ENCODE results near the gene RELN. TPM values are rescaled to one million over a fixed set of nuclear protein-coding genes. Genes with fewer than 3 reads are reported as not detected.

RELN gene
- total and polyA plus RNA-seq, 9 of the 15 experiments (the other 6 are each of a cell fraction or from before 2014, with no cell fraction given), result 12.9 to 43.2 (median 18.1) TPM

DNA sequence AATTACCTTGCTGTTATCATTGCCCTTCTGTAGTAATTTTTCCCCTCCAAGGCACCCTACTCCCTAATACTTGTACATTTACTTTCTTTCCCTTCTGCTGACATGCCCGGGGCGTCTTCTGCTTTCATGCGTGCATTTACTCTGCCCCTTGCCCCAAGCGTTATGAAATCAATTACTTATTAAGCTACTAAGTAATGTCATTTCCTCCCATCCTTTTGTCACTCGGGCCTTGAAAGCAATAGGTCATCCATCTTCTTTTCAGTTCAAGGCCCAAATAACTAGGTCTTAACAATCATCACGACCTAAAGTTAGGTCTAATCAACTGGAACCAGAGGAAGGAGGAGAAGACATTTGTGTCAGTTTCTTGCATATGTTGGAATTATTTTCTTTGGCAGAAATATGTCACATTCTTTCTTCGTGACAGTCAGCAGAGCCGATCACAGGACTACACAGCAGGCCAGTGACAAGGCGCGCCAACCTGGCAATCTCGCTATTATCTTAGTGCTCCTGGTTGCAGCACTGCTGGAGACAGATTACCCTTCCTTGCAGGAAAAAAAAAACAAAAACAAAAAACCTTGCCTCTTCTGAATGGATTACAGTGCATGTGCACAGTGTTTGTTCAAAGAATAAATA, 179.2 kb downstream of the RELN start (continued):
- TF ChIP-seq, protein P1, sequence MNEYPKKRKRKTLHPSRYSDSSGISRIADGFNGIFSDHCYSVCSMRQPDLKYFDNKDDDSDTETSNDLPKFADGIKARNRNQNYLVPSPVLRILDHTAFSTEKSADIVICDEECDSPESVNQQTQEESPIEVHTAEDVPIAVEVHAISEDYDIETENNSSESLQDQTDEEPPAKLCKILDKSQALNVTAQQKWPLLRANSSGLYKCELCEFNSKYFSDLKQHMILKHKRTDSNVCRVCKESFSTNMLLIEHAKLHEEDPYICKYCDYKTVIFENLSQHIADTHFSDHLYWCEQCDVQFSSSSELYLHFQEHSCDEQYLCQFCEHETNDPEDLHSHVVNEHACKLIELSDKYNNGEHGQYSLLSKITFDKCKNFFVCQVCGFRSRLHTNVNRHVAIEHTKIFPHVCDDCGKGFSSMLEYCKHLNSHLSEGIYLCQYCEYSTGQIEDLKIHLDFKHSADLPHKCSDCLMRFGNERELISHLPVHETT (CRISPR knock-in tag; conservative IDR thresholded peaks at IDR 0.05 in 1 of 2, IDR thresholded peaks at IDR 0.05 in 1 of 2), result no peak; a peak in 1 of 4 replicates
- no peak for TF ChIP-seq STAG1 (CRISPR knock-in tag; IDR thresholded peaks at IDR 0.05; ENCODE audit: borderline replicate concordance)
- peak; percentile 92 for TF ChIP-seq SMARCE1 (IDR thresholded peaks at IDR 0.05)
- TF ChIP-seq TAF1 (IDR thresholded peaks at IDR 0.05; ENCODE audit: control insufficient read depth, extremely low read depth, insufficient read depth, low read length, severe bottlenecking), result peak; percentile 46
- no peak for TF ChIP-seq ZNF586 (CRISPR knock-in tag; conservative IDR thresholded peaks at IDR 0.05)
- TF ChIP-seq, protein P2, sequence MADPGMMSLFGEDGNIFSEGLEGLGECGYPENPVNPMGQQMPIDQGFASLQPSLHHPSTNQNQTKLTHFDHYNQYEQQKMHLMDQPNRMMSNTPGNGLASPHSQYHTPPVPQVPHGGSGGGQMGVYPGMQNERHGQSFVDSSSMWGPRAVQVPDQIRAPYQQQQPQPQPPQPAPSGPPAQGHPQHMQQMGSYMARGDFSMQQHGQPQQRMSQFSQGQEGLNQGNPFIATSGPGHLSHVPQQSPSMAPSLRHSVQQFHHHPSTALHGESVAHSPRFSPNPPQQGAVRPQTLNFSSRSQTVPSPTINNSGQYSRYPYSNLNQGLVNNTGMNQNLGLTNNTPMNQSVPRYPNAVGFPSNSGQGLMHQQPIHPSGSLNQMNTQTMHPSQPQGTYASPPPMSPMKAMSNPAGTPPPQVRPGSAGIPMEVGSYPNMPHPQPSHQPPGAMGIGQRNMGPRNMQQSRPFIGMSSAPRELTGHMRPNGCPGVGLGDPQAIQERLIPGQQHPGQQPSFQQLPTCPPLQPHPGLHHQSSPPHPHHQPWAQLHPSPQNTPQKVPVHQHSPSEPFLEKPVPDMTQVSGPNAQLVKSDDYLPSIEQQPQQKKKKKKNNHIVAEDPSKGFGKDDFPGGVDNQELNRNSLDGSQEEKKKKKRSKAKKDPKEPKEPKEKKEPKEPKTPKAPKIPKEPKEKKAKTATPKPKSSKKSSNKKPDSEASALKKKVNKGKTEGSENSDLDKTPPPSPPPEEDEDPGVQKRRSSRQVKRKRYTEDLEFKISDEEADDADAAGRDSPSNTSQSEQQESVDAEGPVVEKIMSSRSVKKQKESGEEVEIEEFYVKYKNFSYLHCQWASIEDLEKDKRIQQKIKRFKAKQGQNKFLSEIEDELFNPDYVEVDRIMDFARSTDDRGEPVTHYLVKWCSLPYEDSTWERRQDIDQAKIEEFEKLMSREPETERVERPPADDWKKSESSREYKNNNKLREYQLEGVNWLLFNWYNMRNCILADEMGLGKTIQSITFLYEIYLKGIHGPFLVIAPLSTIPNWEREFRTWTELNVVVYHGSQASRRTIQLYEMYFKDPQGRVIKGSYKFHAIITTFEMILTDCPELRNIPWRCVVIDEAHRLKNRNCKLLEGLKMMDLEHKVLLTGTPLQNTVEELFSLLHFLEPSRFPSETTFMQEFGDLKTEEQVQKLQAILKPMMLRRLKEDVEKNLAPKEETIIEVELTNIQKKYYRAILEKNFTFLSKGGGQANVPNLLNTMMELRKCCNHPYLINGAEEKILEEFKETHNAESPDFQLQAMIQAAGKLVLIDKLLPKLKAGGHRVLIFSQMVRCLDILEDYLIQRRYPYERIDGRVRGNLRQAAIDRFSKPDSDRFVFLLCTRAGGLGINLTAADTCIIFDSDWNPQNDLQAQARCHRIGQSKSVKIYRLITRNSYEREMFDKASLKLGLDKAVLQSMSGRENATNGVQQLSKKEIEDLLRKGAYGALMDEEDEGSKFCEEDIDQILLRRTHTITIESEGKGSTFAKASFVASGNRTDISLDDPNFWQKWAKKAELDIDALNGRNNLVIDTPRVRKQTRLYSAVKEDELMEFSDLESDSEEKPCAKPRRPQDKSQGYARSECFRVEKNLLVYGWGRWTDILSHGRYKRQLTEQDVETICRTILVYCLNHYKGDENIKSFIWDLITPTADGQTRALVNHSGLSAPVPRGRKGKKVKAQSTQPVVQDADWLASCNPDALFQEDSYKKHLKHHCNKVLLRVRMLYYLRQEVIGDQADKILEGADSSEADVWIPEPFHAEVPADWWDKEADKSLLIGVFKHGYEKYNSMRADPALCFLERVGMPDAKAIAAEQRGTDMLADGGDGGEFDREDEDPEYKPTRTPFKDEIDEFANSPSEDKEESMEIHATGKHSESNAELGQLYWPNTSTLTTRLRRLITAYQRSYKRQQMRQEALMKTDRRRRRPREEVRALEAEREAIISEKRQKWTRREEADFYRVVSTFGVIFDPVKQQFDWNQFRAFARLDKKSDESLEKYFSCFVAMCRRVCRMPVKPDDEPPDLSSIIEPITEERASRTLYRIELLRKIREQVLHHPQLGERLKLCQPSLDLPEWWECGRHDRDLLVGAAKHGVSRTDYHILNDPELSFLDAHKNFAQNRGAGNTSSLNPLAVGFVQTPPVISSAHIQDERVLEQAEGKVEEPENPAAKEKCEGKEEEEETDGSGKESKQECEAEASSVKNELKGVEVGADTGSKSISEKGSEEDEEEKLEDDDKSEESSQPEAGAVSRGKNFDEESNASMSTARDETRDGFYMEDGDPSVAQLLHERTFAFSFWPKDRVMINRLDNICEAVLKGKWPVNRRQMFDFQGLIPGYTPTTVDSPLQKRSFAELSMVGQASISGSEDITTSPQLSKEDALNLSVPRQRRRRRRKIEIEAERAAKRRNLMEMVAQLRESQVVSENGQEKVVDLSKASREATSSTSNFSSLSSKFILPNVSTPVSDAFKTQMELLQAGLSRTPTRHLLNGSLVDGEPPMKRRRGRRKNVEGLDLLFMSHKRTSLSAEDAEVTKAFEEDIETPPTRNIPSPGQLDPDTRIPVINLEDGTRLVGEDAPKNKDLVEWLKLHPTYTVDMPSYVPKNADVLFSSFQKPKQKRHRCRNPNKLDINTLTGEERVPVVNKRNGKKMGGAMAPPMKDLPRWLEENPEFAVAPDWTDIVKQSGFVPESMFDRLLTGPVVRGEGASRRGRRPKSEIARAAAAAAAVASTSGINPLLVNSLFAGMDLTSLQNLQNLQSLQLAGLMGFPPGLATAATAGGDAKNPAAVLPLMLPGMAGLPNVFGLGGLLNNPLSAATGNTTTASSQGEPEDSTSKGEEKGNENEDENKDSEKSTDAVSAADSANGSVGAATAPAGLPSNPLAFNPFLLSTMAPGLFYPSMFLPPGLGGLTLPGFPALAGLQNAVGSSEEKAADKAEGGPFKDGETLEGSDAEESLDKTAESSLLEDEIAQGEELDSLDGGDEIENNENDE (IDR thresholded peaks at IDR 0.05; ENCODE audit: low read depth, low read length), result no peak
- TF ChIP-seq TBL1XR1 (IDR thresholded peaks at IDR 0.05; ENCODE audit: low read length in 2 of 2), result peak; percentile 62; a peak in 1 of 4 replicates
- TF ChIP-seq, protein P3, sequence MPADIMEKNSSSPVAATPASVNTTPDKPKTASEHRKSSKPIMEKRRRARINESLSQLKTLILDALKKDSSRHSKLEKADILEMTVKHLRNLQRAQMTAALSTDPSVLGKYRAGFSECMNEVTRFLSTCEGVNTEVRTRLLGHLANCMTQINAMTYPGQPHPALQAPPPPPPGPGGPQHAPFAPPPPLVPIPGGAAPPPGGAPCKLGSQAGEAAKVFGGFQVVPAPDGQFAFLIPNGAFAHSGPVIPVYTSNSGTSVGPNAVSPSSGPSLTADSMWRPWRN (IDR thresholded peaks at IDR 0.05; ENCODE audit: low read depth), result peak; percentile 22; the same call in 1 of the 2 replicates
- TF ChIP-seq SPI1 (IDR thresholded peaks at IDR 0.05; ENCODE audit: borderline replicate concordance, low read depth, low read length), result no peak
- TF ChIP-seq SETDB1 (IDR thresholded peaks at IDR 0.05; ENCODE audit: low read length), result no peak
- TF ChIP-seq BCL6 (CRISPR knock-in tag; IDR thresholded peaks at IDR 0.05), result no peak
- TF ChIP-seq, protein P4, sequence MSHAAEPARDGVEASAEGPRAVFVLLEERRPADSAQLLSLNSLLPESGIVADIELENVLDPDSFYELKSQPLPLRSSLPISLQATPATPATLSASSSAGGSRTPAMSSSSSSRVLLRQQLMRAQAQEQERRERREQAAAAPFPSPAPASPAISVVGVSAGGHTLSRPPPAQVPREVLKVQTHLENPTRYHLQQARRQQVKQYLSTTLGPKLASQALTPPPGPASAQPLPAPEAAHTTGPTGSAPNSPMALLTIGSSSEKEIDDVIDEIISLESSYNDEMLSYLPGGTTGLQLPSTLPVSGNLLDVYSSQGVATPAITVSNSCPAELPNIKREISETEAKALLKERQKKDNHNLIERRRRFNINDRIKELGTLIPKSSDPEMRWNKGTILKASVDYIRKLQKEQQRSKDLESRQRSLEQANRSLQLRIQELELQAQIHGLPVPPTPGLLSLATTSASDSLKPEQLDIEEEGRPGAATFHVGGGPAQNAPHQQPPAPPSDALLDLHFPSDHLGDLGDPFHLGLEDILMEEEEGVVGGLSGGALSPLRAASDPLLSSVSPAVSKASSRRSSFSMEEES (CRISPR knock-in tag; IDR thresholded peaks at IDR 0.05), result no peak
